Motor neuron (in vitro differentiated cells): ENCODE measurements around the gene MACROD2. TPM values are rescaled to one million over a fixed set of nuclear protein-coding genes. Genes with fewer than 3 reads are reported as not detected.

Source experiments
- ATAC-seq, 8 experiments: fragments of 200-7000 bp; cut with Tn5 transposase; replicated peaks in 6 of 8; 2 replicates each; pipeline ENCODE4 v1.8.0; 2021; ENCODE audit warnings: mild to moderate bottlenecking in 8 of 8, moderate library complexity in 8 of 8
- H3K27ac ChIP-seq, 2 donors: fragments of 250-450 bp; sonication (Bioruptor Pico); 2 replicates each; pipeline ENCODE4 v1.9.0; 2021; ENCODE audit warnings: antibody characterized with exemption in 2 of 2, mild to moderate bottlenecking in 2 of 2, moderate library complexity in 1 of 2
- H3K4me1 ChIP-seq, 2 donors: fragments of 250-450 bp; sonication (Bioruptor Pico); replicated peaks in 1 of 2; 2 replicates each; pipeline ENCODE4 v1.6.1; 2021; ENCODE audit warnings: antibody characterized with exemption in 2 of 2, mild to moderate bottlenecking in 2 of 2, moderate library complexity in 1 of 2
- H3K4me3 ChIP-seq, 5 donors: fragments of 250-450 bp; sonication (Bioruptor Pico); 2 replicates each; pipeline ENCODE4 v1.9.0; 2021; ENCODE audit warnings: antibody characterized with exemption in 5 of 5, mild to moderate bottlenecking in 5 of 5, moderate library complexity in 4 of 5
- WGBS, 10 experiments: fragments of 450-650 bp; shearing (Covaris generic); methylation state at CpG; one replicate each; pipeline ENCODE4 v1.0.0; 2022; 5-methylcytosine and 5-hydroxymethylcytosine counted together
- in situ Hi-C, 9 experiments: fragments of 400-800 bp; cut with MboI; loops; one replicate each; pipeline ENCODE4 v1.15.0; 2021; ENCODE audit warnings: low sequenced_read_pairs in 9 of 9, low pct_unique_long_range_greater_than_20kb in 2 of 9; ENCODE audit not compliant: unreplicated experiment in 9 of 9
- total RNA-seq, 8 experiments: library from RNA; unstranded; fragments of 300-600 nt; gene quantifications; 2 replicates each; pipeline versions ENCODE4 v1.2.3 to v1.2.4, GENCODE V29; 2022

Gene MACROD2
- total RNA-seq, 8 experiments from 2014 or later: 4.3 to 24.9 (median 10.4) TPM

GRCh38 chr20:14707026-14707680 lies 711.8 kb downstream of the MACROD2 start:
- Histone ChIP-seq H3K27ac (no peak overlapping the region), H3K4me1 (peaks cover 0 to under 1% of the 10 kb centered on the region in 2 donors), H3K4me3 (no peak overlapping the region)
- 88 to 100% (median 96%) methylated on average over 4 to 10 of the region's 10 CpGs; no CpG with 5 or more reads in 2 of the 10 experiments for WGBS, 10 experiments
- no peak for ATAC-seq
- in situ Hi-C loops: no loop called here

GRCh38 chr20:14707865-14708596 lies 712.7 kb downstream of the MACROD2 start:
- in situ Hi-C loops: no loop called here
- Histone ChIP-seq H3K27ac (no peak overlapping the region), H3K4me3 (no peak overlapping the region), H3K4me1 (peaks cover 0 to 3% of the 10 kb centered on the region in 2 donors)
- 11 to 100% (median 79%) methylated on average over 1 to 2 of the region's 2 CpGs; no CpG with 5 or more reads in 2 of the 10 experiments for WGBS, 10 experiments
- peak in 2 of 8 experiments; percentile 29 to 75 for ATAC-seq

GRCh38 chr20:14709439-14709838 lies 714.1 kb downstream of the MACROD2 start:
- no peak overlapping the region for H3K4me3 ChIP-seq
- ATAC-seq: no peak
- peaks cover 0 to 3% of the 10 kb centered on the region in 2 donors for H3K4me1 ChIP-seq
- in situ Hi-C loops: no loop called here
- H3K27ac ChIP-seq: no peak overlapping the region
- 20 to 100% (median 85%) methylated on average over 1 to 2 of the region's 2 CpGs; no CpG with 5 or more reads in 4 of the 10 experiments for WGBS, 10 experiments

- no peak overlapping the region for H3K27ac ChIP-seq
- no peak for ATAC-seq
- peaks cover 5 to 10% of the 10 kb centered on the region in 2 donors for H3K4me1 ChIP-seq
- no peak overlapping the region for H3K4me3 ChIP-seq
- WGBS, 10 experiments: 78 to 100% (median 94%) methylated on average over 1 to 2 of the region's 2 CpGs; no CpG with 5 or more reads in 1 of the 10 experiments
- in situ Hi-C loops: no loop called here
Observed at GRCh38 chr20:14710951-14711350, 715.6 kb downstream of the MACROD2 start.

GRCh38 chr20:14711652-14712051 lies 716.3 kb downstream of the MACROD2 start:
- no peak overlapping the region for H3K27ac ChIP-seq
- peaks cover 10 to 17% of the 10 kb centered on the region in 2 donors for H3K4me1 ChIP-seq
- in situ Hi-C loops: no loop called here
- 56 to 100% (median 82%) methylated on average over 1 to 2 of the region's 2 CpGs for WGBS, 10 experiments
- no peak overlapping the region for H3K4me3 ChIP-seq
- ATAC-seq: no peak

GRCh38 chr20:14712302-14712739 lies 717.0 kb downstream of the MACROD2 start:
- 27 to 100% (median 72%) methylated on average over 1 to 6 of the region's 6 CpGs; no CpG with 5 or more reads in 1 of the 10 experiments for WGBS, 10 experiments
- ATAC-seq: peak in 3 of 8 experiments; percentile 54 to 93 (median 58)
- no peak overlapping the region for H3K4me3 ChIP-seq
- in situ Hi-C loops: no loop called here
- no peak overlapping the region for H3K27ac ChIP-seq
- peaks cover 10 to 18% of the 10 kb centered on the region in 2 donors for H3K4me1 ChIP-seq

- no peak overlapping the region for H3K27ac ChIP-seq
Observed at GRCh38 chr20:14715400-14715799, 720.1 kb downstream of the MACROD2 start.

GRCh38 chr20:14716351-14716801 lies 721.1 kb downstream of the MACROD2 start:
- Histone ChIP-seq H3K4me1 (peaks cover 10 to 18% of the 10 kb centered on the region in 2 donors), H3K4me3 (no peak overlapping the region), H3K27ac (no peak overlapping the region)
- ATAC-seq: peak in 5 of 8 experiments; percentile 31 to 60 (median 53)
- in situ Hi-C loops: no loop called here
- WGBS, 10 experiments: 0 to 68% (median 49%) methylated on average over 1 to 5 of the region's 5 CpGs; no CpG with 5 or more reads in 1 of the 10 experiments

More at GRCh38 chr20:14715400-14715799, 720.1 kb downstream of the MACROD2 start:
- in situ Hi-C loops: no loop called here
- Histone ChIP-seq H3K4me3 (no peak overlapping the region), H3K4me1 (peaks cover 10 to 18% of the 10 kb centered on the region in 2 donors)
- 19 to 71% (median 55%) methylated on average over 1 to 3 of the region's 3 CpGs; no CpG with 5 or more reads in 3 of the 10 experiments for WGBS, 10 experiments
- no peak for ATAC-seq

GRCh38 chr20:14717134-14717999 lies 722.1 kb downstream of the MACROD2 start:
- WGBS, 10 experiments: 46 to 72% (median 61%) methylated on average over 2 to 6 of the region's 6 CpGs
- H3K27ac ChIP-seq: no peak overlapping the region
- no peak overlapping the region for H3K4me3 ChIP-seq
- peaks cover 10 to 16% of the 10 kb centered on the region in 2 donors for H3K4me1 ChIP-seq
- in situ Hi-C loops: no loop called here
- ATAC-seq: no peak

- no peak for ATAC-seq
- 64 to 100% (median 93%) methylated on average over 1 to 4 of the region's 4 CpGs; no CpG with 5 or more reads in 3 of the 10 experiments for WGBS, 10 experiments
- peaks cover 10 to 15% of the 10 kb centered on the region in 2 donors for H3K4me1 ChIP-seq
- no peak overlapping the region for H3K27ac ChIP-seq
- in situ Hi-C loops: no loop called here
- H3K4me3 ChIP-seq: no peak overlapping the region
Observed at GRCh38 chr20:14720251-14720650, 724.9 kb downstream of the MACROD2 start.

GRCh38 chr20:14721926-14722452 lies 726.7 kb downstream of the MACROD2 start:
- H3K4me1 ChIP-seq: no peaks in the 10 kb centered on the region
- H3K4me3 ChIP-seq: no peak overlapping the region
- peak in 2 of 8 experiments; percentile 53 to 77 for ATAC-seq
- in situ Hi-C loops: no loop called here
- H3K27ac ChIP-seq: no peak overlapping the region
- WGBS, 10 experiments: 33 to 100% (median 88%) methylated on average over 1 of the region's 1 CpG; no CpG with 5 or more reads in 5 of the 10 experiments

- ATAC-seq: no peak
- in situ Hi-C loops: no loop called here
- Histone ChIP-seq H3K27ac (no peak overlapping the region), H3K4me3 (no peak overlapping the region), H3K4me1 (no peaks in the 10 kb centered on the region)
- WGBS, 10 experiments: 79 to 100% (median 96%) methylated on average over 1 to 3 of the region's 3 CpGs
Observed at GRCh38 chr20:14723614-14724013, 728.3 kb downstream of the MACROD2 start.
